SK-N-SH (cell line): ENCODE measurements around the gene STON1. TPM values are rescaled to one million over a fixed set of nuclear protein-coding genes. Genes with fewer than 3 reads are reported as not detected.

ENCODE experiments used
- CTCF ChIA-PET: fragments of 300-600, 350-600 bp; formaldehyde crosslinking; extraction: SDS; loops from one replicate; lab custom pipeline; 2021; lab: Yijun Ruan, JAX
- POLR2A ChIA-PET: fragments of 350-600 bp; sonication (Branson Sonifier 250); formaldehyde crosslinking; extraction: SDS; loops from one replicate; lab custom pipeline; 2020; ENCODE audit warnings: antibody characterized with exemption, inconsistent platforms; lab: Yijun Ruan, JAX
- DNase-seq: peaks from one replicate; pipeline ENCODE4 v3.0.0; 2012
- H2AFZ ChIP-seq: fragments of 200-600 bp; sonication (generic); 2 replicates; pipeline ENCODE4 v1.8.1; 2016; ENCODE audit warnings: antibody characterized with exemption, mild to moderate bottlenecking, low read depth
- H3F3A ChIP-seq: fragments of 200-600 bp; sonication (generic); replicated peaks from 2 replicates; pipeline ENCODE3; 2016; ENCODE audit warnings: antibody characterized with exemption, mild to moderate bottlenecking; ENCODE audit not compliant: insufficient read depth
- H3K27ac ChIP-seq, 2 experiments: fragments of 200-500 bp in 1 of 2; fragments of 200-600 bp in 1 of 2; sonication (Bioruptor generic) in 1 of 2; sonication (generic), shearing (Covaris generic) in 1 of 2; 2 replicates each; pipeline versions ENCODE4 v1.5.1 to v1.6.1; 2014 to 2016; ENCODE audit warnings: low read depth in 2 of 2, inconsistent platforms in 1 of 2, low read length in 1 of 2, mild to moderate bottlenecking in 1 of 2, mixed read lengths in 1 of 2
- H3K27me3 ChIP-seq: fragments of 200-600 bp; sonication (generic), shearing (Covaris generic); 2 replicates; pipeline ENCODE4 v1.6.1; 2016; ENCODE audit warnings: mixed run types; ENCODE audit not compliant: insufficient read depth
- H3K36me3 ChIP-seq, 2 experiments: fragments of 200-500 bp in 1 of 2; fragments of 200-600 bp in 1 of 2; sonication (Bioruptor generic) in 1 of 2; sonication (generic) in 1 of 2; replicated peaks in 1 of 2; 2 replicates each; pipeline versions ENCODE3 to v1.5.1; 2014 to 2016; ENCODE audit warnings: low read length in 1 of 2, mild to moderate bottlenecking in 1 of 2; ENCODE audit not compliant: insufficient read depth in 2 of 2, control insufficient read depth in 1 of 2
- H3K4me1 ChIP-seq, 2 experiments: fragments of 200-500 bp in 1 of 2; fragments of 200-600 bp in 1 of 2; sonication (Bioruptor generic) in 1 of 2; sonication (generic), shearing (Covaris generic) in 1 of 2; 2 replicates each; pipeline versions ENCODE4 v1.5.1 to v1.6.1; 2014 to 2016; ENCODE audit warnings: low read depth in 1 of 2, low read length in 1 of 2, mixed run types in 1 of 2; ENCODE audit not compliant: insufficient read depth in 2 of 2, control insufficient read depth in 1 of 2
- H3K4me2 ChIP-seq: fragments of 200-600 bp; sonication (generic), shearing (Covaris generic); 2 replicates; pipeline ENCODE4 v1.6.1; 2017; ENCODE audit warnings: mixed run types
- H3K4me3 ChIP-seq, 2 experiments: fragments of 200-500 bp in 1 of 2; fragments of 200-600 bp in 1 of 2; sonication (Bioruptor generic) in 1 of 2; sonication (generic), shearing (Covaris generic) in 1 of 2; 2 replicates each; pipeline versions ENCODE4 v1.5.1 to v1.8.1; 2014 to 2016; ENCODE audit warnings: low read depth in 2 of 2, inconsistent platforms in 1 of 2, low read length in 1 of 2, mild to moderate bottlenecking in 1 of 2, mixed read lengths in 1 of 2, moderate library complexity in 1 of 2
- H3K79me2 ChIP-seq: fragments of 200-600 bp; sonication (generic); 2 replicates; pipeline ENCODE4 v1.8.1; 2017; ENCODE audit warnings: mild to moderate bottlenecking; ENCODE audit not compliant: insufficient read depth
- H3K9ac ChIP-seq: fragments of 200-600 bp; sonication (generic); 2 replicates; pipeline ENCODE4 v1.6.1; 2017; ENCODE audit warnings: mixed run types
- H3K9me2 ChIP-seq: fragments of 200-600 bp; sonication (generic); 2 replicates; pipeline ENCODE4 v1.6.1; 2017; ENCODE audit warnings: mixed run types
- H3K9me3 ChIP-seq: fragments of 200-600 bp; sonication (generic); 2 replicates; pipeline ENCODE4 v1.6.1; 2017; ENCODE audit warnings: mixed run types, mild to moderate bottlenecking, moderate library complexity
- H4K20me1 ChIP-seq: fragments of 200-600 bp; sonication (generic); 2 replicates; pipeline ENCODE4 v1.6.1; 2017; ENCODE audit warnings: mild to moderate bottlenecking, mixed run types; ENCODE audit not compliant: insufficient read depth
- CHD2 ChIP-seq: fragments of 150-350 bp; IDR thresholded peaks from 2 replicates; pipeline ENCODE4 v1.6.1; 2018; ENCODE audit warnings: low read length; ENCODE audit not compliant: partially characterized antibody
- CTCF ChIP-seq: fragments of 200-600 bp; sonication (generic); IDR thresholded peaks from 2 replicates; pipeline ENCODE4 v1.6.1; 2017; ENCODE audit warnings: antibody characterized with exemption, mild to moderate bottlenecking, moderate library complexity
- ELF1 ChIP-seq: IDR thresholded peaks from 2 replicates; pipeline ENCODE4 v1.4.0; 2012
- EP300 ChIP-seq, 2 experiments: IDR thresholded peaks; 2 replicates each; pipeline versions ENCODE4 v1.4.0 to v1.6.1; 2012; ENCODE audit warnings: borderline replicate concordance in 1 of 2, low read depth in 1 of 2, low read length in 1 of 2
- EZH2phosphoT487 ChIP-seq: fragments of 200-600 bp; sonication (generic); IDR thresholded peaks from 2 replicates; pipeline ENCODE4 v1.6.1; 2017; ENCODE audit warnings: low read depth, mixed run types, mild to moderate bottlenecking, antibody characterized with exemption, moderate library complexity, borderline replicate concordance
- FOXM1 ChIP-seq: IDR thresholded peaks from 2 replicates; pipeline ENCODE4 v1.4.0; 2012; ENCODE audit warnings: low read depth, mild to moderate bottlenecking
- GATA2 ChIP-seq: sonication (generic); formaldehyde crosslinking; IDR thresholded peaks from 2 replicates; pipeline ENCODE4 v1.5.0; 2020; ENCODE audit warnings: mild to moderate bottlenecking, missing genetic modification reagents
- JUND ChIP-seq: IDR thresholded peaks from 2 replicates; pipeline ENCODE4 v1.4.0; 2012
- NFIC ChIP-seq: IDR thresholded peaks from 2 replicates; pipeline ENCODE4 v1.4.0; 2012; ENCODE audit warnings: borderline replicate concordance
- NRF1 ChIP-seq: IDR thresholded peaks from 2 replicates; pipeline ENCODE4 v1.6.1; 2012; ENCODE audit warnings: low read depth, mild to moderate bottlenecking, low read length
- POLR2AphosphoS5 ChIP-seq: IDR thresholded peaks from 2 replicates; pipeline ENCODE4 v1.6.1; 2012; ENCODE audit warnings: low read depth, low read length
- REST ChIP-seq: IDR thresholded peaks from 2 replicates; pipeline ENCODE4 v1.6.1; 2012; ENCODE audit warnings: mild to moderate bottlenecking, low read depth, low read length, moderate library complexity
- RXRA ChIP-seq: IDR thresholded peaks from 2 replicates; pipeline ENCODE4 v1.4.0; 2012; ENCODE audit warnings: low read depth, mild to moderate bottlenecking, borderline replicate concordance
- TAF1 ChIP-seq: IDR thresholded peaks from 2 replicates; pipeline ENCODE4 v1.6.1; 2012; ENCODE audit warnings: low read depth, mild to moderate bottlenecking, low read length, moderate library complexity, borderline replicate concordance
- TCF12 ChIP-seq: IDR thresholded peaks from 2 replicates; pipeline ENCODE4 v1.4.0; 2012
- YY1 ChIP-seq: IDR thresholded peaks from 2 replicates; pipeline ENCODE4 v1.4.0; 2012; ENCODE audit warnings: low read depth, mild to moderate bottlenecking
- ZBTB33 ChIP-seq: IDR thresholded peaks from 2 replicates; pipeline ENCODE4 v1.4.0; 2012; ENCODE audit warnings: low read depth, borderline replicate concordance
- whole genome bisulfite sequencing: methylation state at CpG from one replicate; pipeline ENCODE4 v1.1.6; 2017; ENCODE audit warnings: low lambda C conversion rate; 5-methylcytosine and 5-hydroxymethylcytosine counted together
- polyA plus RNA-seq, 3 experiments: library from polyadenylated mRNA; depleted of rRNA; stranded (reverse); fragments of >200 nt; gene quantifications; 2 replicates each; pipeline ENCODE4 v1.2.3, GENCODE V29; 2012
- TF ChIP-seq, protein P1 (sequence below): fragments of 150-350 bp; IDR thresholded peaks from 2 replicates; pipeline ENCODE4 v1.6.1; 2017; ENCODE audit warnings: antibody characterized with exemption, low read length, low read depth, borderline replicate concordance
- TF ChIP-seq, protein P2 (sequence below): IDR thresholded peaks from 2 replicates; pipeline ENCODE4; 2012
- TF ChIP-seq, protein P3 (sequence below): IDR thresholded peaks from 2 replicates; pipeline ENCODE4 v1.4.0; 2012; ENCODE audit warnings: low read depth, borderline replicate concordance

Gene STON1
- polyA plus RNA-seq, 1 of the 3 experiments (the other 2 are of a cell fraction), result 4.2 TPM

DNA sequence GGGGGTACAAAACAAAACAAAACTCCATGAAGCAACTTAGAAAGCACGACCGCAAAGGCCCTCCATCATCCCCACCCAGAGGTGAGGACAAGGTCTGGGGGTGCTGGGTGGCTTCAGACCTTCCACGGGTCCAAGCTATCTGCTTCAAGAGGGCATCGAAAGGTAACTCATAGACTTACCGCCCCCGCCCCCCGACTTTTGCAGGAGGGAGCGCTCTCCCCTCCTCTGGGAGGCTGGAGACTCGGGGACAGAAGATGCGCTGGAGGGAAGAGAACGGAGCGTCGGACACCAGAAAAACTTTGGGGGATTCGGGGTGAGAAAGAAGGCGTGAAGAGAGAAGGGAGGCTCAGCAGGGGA lies 300 bp upstream of the STON1 start (continued):
- no peak for TF ChIP-seq ZBTB33

GRCh38 chr2:48531141-48531648 lies 1.2 kb downstream of the STON1 start:
- Histone ChIP-seq H3K4me3 (peak overlapping the region; percentile 70 to 92), H3K9me3 (no peaks in the 10 kb centered on the region), H3K4me2 (peak overlapping the region; percentile 96), H3F3A (peaks cover 30% of the 10 kb centered on the region), H3K36me3 (no peaks in the 10 kb centered on the region), H3K9ac (peak overlapping the region; percentile 93), H3K79me2 (peaks cover 17% of the 10 kb centered on the region; the same call in 1 of the 2 replicates), H3K9me2 (no peaks in the 10 kb centered on the region), H3K27ac (peak overlapping the region; percentile 82 to 91), H2AFZ (peak overlapping the region; percentile 53; the same call in 1 of the 2 replicates), H3K4me1 (peaks cover 4 to 15% of the 10 kb centered on the region in 2 experiments; a peak in 3 of 4 replicates), H3K27me3 (no peaks in the 10 kb centered on the region), H4K20me1 (no peaks in the 10 kb centered on the region)
- DNase-seq, result peak; percentile 66
- ChIA-PET POLR2A (no interaction called here), CTCF (interaction anchor here (1.0 to 2.6 kb wide), 2 partner anchors 9 to 60 kb away, joined by 4 to 7 read pairs; no protein-coding TSS in a partner anchor)
- 21% methylated on average over 6 of the region's 6 CpGs for WGBS
- TF ChIP-seq NRF1, result no peak
- 0 out of 2 replicates have a peak, but pooled peaks have one; percentile 38 for TF ChIP-seq POLR2AphosphoS5
- TF ChIP-seq CHD2, result peak; percentile 40
- TF ChIP-seq TAF1, result no peak
- peak; percentile 19; the same call in 1 of the 2 replicates for TF ChIP-seq NFIC
- TF ChIP-seq TCF12, result peak; percentile 87
- TF ChIP-seq, protein P1, sequence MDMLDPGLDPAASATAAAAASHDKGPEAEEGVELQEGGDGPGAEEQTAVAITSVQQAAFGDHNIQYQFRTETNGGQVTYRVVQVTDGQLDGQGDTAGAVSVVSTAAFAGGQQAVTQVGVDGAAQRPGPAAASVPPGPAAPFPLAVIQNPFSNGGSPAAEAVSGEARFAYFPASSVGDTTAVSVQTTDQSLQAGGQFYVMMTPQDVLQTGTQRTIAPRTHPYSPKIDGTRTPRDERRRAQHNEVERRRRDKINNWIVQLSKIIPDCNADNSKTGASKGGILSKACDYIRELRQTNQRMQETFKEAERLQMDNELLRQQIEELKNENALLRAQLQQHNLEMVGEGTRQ, result no peak
- TF ChIP-seq YY1, result no peak
- TF ChIP-seq JUND, result peak; percentile 26; the same call in 1 of the 2 replicates
- TF ChIP-seq EP300 (IDR thresholded peaks at IDR 0.05; ENCODE audit: borderline replicate concordance in 1 of 2, low read depth in 1 of 2, low read length in 1 of 2), result peak in 1 of 2 experiments; percentile 31; a peak in 2 of 4 replicates
- TF ChIP-seq FOXM1, result no peak
- TF ChIP-seq RXRA, result no peak
- no peak for TF ChIP-seq EZH2phosphoT487
- TF ChIP-seq, protein P2, sequence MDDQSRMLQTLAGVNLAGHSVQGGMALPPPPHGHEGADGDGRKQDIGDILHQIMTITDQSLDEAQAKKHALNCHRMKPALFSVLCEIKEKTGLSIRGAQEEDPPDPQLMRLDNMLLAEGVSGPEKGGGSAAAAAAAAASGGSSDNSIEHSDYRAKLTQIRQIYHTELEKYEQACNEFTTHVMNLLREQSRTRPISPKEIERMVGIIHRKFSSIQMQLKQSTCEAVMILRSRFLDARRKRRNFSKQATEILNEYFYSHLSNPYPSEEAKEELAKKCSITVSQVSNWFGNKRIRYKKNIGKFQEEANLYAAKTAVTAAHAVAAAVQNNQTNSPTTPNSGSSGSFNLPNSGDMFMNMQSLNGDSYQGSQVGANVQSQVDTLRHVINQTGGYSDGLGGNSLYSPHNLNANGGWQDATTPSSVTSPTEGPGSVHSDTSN, result peak; percentile 87
- no peak for TF ChIP-seq ELF1
- no peak for TF ChIP-seq CTCF
- TF ChIP-seq REST, result no peak
- no peak for TF ChIP-seq GATA2
- TF ChIP-seq, protein P3, sequence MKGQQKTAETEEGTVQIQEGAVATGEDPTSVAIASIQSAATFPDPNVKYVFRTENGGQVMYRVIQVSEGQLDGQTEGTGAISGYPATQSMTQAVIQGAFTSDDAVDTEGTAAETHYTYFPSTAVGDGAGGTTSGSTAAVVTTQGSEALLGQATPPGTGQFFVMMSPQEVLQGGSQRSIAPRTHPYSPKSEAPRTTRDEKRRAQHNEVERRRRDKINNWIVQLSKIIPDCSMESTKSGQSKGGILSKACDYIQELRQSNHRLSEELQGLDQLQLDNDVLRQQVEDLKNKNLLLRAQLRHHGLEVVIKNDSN, result no peak
